ENCODE data around the gene ABCA10. TPM values are rescaled to one million over a fixed set of nuclear protein-coding genes. Genes with fewer than 3 reads are reported as not detected.
"Not testable (repeated sequence)": the region's sequence is repeated elsewhere in the genome, so short reads cannot be mapped to it uniquely, and the experiment has no call there.

Gene ABCA10
- polyA plus RNA-seq, 1 donor: 3.9 TPM

DNA sequence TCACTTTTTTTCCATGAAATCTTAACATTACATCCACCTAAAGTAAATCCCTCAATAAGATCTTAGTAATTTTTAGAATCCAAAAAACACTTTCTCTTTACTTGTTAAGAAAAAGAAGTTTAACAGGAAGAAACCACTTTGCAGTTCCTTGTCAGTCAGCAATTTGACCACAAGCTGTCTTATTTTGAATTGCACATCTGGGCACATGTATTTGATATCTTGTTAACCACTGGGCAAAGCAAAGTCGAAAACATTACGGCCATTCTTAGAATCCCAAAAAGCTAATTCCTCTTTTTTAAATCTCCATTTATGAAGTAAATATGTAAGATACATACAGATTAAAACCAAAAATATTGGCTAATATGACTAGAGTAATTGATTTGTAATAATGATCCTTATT, 1.1 kb downstream of the ABCA10 start:
- no peak for DNase-seq

DNA sequence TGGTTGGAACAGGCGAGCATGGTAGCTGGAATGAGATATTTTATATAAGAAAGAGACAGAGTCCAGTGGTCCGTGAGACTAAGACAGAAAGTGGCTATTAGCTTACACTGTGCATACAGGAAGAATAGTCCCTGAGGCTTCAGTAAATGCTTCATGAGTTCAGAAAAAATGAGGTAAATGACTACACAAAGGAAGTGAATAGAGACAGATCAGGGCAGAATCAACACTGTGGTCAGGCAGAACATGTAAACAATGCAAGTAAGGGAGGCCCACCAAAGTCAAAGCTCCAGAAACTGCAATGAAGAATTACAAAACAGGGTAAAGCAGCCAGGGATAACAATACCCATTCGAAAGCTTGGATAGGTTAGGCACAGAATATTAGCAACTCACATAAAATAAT, 4.8 kb downstream of the ABCA10 start:
- peak; percentile 15 for DNase-seq

DNA sequence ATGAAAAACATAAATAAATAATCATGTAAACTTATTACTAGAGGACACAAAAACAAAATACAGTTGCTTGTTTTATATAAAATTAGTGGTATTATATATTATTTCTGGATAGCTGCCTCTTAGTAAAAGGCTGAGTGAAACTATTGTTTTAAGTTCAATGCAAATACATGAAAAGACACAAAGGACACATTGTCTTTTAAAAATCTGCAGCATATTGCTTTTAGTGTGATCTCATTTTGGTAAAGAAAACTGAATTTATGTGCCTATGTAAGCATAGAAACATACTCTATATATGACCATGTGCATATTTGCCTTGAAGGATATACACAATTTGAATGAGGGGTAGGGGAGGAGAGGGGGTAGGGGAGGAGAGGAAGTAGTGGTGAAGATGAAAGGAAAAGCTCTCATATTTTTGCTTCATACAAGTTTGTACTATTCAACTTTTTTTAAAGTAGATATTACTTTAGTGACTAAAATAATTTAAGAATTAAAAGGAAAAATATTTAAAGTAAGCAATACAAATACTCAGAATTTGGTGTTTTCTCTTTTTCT, 5.8 kb downstream of the ABCA10 start:
- no peak for DNase-seq

DNA sequence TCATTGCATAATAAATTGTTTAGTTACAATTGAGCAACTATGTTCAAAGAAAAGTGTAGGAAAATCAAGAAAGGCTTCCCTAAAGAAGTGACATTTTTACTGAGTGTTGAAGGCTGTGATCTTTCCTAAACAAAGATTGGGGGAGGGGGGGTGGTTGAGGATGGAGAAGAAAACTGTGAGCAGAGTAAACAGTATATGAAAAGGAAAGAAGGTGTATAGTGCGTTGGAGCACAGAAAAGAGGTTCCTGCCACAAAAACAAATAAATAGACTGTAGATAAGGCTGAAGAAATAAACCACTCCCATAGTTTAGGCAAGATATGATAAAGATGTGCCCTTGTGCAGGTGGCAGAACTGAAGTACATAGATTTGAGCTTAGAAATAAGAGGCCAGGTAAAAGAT, 8.5 kb downstream of the ABCA10 start:
- no peak for DNase-seq

DNA sequence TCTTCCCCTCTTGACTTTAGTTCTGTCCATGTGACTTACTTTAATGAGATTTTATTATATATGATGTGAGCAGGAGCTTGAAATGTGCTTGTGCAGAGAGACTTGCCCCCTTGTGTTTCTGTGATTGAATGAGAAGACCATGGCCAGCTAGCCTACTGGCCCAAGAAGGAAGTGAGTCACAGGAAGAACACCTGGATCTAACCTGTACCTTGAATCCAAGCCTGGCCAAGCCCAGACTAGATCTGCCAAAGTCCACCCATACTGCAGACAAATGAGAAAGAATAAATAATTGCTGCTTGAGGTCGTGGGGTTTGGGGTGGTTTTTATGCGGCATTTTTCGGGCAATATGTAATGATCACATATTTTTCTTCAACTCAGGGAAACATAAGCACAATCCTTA, 9.6 kb downstream of the ABCA10 start:
- DNase-seq: no peak

DNA sequence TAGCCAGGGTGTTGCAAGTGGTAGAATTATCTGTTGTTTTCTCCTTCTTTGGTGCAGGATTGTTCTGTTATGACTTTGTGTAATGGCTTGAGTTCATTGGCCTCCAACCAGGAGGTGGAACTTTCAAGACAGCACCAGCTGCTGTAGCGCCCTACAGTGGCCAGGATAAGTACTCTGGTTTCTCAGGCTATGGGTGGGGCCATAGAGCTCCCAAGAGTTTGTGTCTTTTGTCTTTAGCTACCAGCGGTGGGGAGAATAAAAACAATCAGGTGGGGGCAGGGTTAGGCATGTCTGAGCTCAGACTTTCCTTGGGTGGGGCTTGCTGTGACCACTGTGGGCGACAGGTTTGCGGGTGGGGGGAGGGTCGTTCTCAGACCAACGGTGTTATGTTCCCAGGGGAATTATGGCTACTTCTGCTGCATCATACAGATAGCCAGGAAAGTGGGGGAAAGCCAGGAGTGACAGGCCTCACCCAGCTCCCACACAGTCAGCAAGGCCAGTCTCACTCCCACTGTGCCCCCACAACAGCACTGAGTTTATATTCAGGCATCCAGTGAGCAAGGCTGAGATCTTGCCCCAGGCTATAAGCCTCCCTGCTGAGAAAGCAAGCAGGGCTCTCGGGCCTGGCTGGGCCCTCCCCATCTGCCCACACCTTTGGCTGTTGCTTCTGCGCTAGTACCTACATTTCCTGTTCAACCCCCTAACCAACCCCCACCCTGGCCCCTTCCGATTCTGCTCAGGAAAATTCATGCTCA, 15.4 kb downstream of the ABCA10 start:
- no peak for DNase-seq

DNA sequence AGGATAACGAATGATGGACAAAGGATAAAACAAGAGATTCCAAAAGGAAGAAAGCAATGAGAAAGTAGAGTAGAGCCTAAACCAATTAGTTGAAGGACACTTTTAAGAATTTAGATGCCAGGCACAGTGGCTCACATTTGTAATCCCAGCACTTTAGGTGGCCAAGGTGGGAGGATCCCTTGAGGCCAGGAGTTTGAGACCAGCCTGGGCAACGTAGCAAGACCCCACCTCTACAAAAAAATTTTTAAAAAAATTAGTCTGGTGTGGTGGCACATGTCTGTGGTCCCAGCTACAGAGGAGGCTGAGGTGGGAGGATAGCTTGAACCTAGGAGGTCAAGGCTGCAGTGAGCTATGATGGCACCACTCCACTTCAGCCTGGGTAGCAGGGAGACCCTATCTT, 20.0 kb downstream of the ABCA10 start:
- DNase-seq: no peak

DNA sequence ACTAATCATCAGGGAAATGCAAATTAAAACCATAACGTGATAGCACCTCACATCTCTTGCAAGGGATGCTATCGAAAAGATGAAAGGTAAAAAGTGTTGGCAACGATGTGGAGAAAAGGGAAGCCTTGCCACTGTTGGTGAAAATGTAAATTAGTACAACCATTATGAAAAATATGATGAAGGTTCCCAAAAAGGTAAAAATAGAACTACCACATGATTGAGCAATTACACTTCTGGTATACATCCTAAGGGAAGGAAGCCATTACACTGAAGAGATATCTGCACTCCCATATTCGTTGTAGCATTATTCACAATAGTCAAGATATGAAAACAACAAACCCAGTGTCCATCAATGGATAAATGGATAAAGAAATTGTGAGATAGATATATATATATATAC, 21.5 kb downstream of the ABCA10 start:
- no peak for DNase-seq

DNA sequence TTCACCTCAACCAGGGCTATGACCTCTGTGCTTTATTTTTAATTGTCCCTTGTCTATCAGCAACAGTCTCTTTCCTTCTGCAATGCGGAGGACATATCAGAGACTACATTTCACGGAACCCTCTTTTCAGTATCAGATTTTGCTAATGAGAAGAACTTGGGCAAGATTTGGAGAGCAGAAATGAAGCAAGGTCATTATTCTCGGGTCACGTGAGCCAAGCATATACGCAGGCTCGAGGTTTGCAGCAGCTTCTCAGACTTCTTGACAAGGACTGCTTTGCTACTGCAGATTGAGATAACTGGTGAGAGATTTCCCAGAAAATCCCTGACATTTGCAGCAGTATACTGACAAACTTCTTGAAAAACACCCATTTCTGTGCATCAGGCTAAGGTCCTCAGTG, 30.4 kb downstream of the ABCA10 start:
- no peak for DNase-seq

DNA sequence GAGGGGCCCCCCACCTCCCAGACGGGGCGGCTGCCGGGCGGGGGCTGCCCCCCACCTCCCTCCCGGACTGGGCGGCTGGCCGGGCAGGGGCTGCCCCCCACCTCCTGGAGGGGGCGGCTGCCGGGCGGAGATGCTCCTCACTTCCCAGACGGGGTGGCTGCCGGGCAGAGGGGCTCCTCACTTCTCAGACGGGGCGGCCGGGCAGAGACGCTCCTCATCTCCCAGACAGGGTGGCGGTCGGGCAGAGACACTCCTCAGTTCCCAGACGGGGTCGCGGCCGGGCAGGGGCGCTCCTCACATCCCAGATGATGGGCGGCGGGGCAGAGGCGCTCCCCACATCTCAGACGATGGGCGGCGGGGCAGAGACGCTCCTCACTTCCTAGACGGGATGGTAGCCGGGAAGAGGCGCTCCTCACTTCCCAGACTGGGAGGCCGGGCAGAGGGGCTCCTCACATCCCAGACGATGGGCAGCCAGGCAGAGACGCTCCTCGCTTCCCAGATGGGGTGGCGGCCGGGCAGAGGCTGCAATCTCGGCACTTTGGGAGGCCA, 32.4 kb downstream of the ABCA10 start:
- not testable (repeated sequence) for DNase-seq

DNA sequence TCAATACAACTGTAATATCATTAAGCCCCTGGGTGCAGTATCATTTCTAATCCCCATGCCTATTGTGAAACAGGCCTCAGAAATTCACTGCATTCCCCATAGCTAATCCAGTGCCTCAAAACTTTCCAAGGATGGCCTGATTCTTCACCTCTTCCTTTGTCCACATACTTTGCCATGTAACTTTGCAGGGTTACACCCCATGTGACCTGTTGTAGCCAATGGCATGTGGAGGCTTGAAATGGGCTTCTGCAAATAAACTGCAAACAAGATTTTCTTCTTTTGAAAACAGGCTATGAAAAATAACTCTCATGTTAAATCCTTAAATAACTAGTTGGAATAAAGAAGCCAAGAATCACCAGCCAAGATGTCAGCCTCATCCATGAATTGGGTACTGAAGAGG, 35.9 kb downstream of the ABCA10 start:
- no peak for DNase-seq

DNA sequence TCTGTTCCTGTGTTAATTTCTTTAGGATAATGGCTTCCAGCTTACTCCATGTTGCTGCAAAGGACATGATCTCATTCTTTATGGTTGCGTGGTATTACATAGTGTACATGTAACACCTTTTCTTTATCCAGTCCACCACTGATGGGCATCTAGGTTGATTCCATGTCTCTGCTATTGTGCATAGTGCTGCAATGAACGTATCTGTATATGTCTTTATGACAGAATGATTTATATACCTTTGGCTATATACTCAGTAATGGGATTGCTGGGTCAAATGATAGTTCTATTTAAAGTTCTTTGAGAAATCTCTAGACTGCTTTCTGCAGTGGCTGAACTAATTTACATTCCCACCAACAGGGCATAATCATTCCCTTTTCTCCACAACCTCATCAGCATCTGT, 39.8 kb downstream of the ABCA10 start:
- no peak for DNase-seq

DNA sequence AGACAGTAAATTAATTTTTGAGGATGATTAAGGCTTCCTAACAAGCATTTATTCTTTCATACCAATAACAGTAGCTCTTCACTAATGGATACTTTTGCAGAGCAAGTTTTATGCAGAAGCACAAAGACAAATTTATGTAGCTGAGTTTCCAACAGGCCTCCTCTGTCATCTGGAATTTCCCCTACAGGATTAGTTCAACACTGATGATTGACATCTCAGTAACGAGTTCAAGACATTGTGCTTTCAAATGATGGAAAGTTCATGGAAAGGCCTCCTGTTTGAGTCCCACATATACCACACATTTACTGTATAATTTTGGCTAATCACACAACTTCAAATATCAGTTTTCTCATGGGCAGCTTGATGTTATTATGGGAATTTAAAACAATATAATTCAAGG, 40.6 kb downstream of the ABCA10 start:
- DNase-seq: no peak

DNA sequence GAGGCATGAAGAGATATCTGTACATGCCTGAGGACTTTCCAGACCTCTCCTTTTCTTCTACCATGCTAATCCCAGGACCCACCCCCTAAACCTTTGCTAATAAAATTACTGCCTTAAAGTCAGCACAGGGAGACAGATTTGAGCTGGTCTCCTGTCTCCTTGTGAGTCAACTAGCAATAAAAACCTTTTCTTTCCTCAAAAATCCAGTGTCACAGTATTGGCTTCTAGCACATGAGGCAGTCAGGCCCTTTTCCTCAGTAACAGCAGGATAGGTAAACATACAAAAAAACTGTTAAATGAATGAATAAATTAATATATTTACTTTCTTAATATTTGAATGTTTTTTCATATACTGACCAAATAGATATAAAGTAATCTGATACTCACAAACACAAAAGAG, 41.3 kb downstream of the ABCA10 start:
- DNase-seq: no peak

DNA sequence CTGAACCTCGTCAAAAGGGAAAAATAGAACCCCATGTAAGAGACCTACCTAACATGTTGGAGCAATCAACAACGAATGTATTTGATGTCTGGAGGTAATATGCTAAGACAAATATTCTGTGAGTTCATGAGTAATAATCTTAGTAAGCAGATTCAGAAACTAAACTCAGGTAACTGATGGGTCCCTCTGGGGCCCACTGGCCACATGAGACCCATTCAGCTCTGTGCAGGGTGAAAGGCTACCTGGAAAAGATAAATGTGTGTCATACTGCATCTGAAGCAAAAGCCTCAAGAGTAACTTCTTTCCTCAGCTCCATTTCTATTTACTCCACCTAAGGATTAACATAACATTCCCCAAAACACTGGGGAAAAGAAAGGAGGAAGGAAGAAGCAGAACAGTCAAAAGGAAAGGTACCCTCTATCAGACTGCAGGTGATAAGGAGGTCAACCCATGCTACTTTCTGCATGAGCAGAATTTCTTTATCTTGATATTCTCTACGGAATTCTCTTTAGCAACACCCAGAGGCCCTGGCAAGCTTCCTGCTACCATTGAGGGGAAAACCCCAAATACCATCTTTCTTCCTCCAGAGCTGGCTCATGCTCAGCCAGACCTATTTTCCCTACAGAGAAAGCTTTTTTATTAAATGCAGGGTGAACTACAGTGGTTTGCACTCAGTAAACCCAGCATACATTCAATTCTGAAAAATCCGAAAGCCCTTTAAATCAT, 49.2 kb downstream of the ABCA10 start:
- no peak for DNase-seq

DNA sequence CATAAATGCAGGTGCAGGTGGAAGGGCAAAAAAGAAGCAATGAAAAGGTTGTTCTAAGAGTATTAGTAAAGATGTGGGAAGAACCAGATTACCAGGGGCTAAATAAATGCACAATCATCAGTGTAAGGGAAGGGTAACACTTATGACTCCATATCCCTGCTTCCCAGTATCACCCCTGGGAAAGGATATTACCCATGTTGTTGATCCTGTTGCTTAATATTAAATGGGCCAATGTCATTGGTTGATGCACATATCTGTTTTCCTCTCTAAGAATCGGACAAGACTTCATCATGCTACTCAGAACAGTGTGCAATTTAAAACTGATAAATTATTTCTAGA, 52.2 kb downstream of the ABCA10 start:
- no peak for DNase-seq

DNA sequence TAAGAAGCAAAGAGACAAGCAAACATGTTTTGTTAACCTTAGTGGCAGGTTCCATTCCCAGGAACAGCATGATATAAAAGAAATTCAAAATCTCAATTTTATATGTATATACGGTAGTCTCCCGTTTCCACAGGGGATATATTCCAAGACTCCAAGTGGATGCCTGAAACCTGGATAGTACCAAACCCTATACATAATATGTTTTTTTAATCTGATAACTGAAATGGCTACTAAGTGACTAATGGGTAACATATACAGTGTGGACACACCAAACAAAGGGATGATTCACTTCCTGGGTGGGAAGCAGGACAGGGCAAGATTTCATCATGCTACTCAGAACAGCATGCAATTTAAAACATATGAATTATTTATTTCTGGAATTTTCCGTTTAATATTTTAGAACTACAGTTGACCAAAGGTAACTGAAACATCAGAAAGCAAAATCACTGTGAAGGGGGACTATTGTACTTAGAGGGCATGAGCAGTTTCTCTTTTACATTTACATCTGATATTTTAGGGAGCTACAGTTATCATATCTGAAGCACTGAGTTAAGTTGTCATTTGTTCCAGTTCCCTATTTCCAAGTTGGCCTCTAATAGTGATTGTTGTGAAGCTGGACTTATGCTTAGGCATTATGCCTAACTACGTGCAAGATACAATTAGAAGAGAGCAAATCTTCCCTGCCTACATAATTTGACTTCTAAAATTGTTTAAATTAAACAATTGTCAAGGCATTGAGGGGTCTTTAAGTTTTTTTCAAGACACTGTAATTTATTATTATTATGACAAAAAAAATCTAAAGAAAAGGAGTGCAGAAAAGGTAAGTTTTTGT, 52.8 kb downstream of the ABCA10 start:
- DNase-seq: no peak

DNA sequence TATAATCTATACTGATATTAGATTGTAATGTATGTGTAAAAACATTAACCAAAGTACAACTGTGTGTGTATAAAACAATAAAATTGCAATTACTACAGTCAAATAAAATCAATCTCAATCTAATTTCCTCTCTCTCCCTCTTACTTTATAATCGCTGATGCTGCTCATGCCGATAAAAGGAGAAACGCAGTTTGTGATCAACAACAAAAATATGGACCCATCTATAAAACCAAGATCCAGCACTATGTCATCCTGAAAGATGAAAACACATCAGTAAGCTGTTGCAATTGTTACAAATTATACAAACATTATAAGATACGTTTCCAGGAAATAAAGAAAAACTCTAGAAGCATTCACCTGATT, 53.4 kb downstream of the ABCA10 start:
- DNase-seq: no peak

DNA sequence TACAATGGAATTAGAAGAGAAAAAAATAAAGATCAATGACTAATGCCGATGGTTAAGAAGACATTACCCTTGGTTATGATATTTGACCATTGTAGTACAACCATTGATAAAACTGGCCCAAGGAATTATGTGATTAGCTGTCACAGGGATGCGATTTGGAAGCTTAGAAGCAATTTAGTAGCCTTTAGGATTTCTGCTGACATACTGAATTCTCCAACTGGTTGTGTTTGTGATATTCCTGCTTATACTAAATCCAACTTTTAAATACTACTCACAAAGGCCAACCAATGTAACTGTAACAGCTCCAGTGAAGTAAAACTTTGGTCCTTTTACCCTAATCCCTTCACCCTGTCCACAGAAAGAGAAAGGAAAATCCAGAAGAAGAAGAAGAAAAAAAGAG, 55.5 kb downstream of the ABCA10 start:
- no peak for DNase-seq

DNA sequence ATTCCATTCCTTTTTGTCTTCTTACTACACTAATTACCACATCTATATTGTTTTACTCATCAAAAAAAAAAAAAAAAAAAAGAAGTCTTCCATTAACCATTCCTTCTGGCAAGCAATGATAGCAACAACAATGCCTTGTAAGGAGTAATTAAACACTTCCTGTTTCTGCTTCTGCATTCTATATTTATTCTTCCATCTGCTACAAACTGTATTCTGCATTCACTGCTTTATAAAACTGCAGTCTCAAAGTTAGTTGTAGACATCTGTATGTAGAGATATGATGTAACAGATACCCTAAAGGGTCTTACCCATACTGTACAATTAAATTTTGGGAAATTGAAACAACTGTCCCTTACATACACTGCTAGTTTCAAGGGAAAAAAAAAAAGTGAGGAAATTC, 58.2 kb downstream of the ABCA10 start:
- no peak for DNase-seq

DNA sequence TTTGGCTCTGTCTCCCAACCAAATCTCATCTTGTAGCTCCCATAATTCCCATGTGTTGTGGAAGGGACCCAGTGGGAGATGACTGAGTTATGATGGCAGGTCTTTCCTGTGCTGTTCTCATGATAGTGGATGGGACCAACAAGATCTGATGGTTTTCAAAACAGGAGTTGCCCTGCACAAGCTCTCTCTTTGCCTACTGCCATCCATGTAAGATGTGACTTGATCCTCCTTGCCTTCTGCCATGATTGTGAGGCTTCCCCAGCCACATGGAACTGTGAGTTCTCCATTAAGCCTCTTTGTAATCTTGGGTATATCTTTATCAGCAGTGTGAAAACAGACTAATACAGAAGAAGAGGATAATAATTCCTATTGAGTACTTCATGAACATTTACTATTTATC, 60.0 kb downstream of the ABCA10 start:
- not testable (repeated sequence) for DNase-seq

DNA sequence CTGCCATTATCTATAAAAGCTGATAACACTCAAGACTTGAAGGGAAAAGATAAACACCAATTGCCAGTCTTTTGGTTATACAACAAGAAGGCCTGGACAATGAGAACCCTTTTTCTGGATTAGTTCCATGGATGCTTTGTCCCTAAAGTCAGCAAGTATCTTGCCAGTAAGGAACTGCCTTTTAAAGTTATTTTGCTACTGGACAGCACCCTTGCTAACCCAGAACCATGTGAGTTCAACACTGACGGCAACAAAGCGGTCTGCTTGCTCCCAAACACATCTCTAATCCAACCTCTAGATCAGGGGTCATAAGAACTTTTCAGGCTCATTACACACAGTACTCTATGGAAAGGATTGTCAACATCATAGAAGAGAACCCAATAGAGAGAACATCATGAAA, 61.7 kb downstream of the ABCA10 start:
- DNase-seq: no peak

DNA sequence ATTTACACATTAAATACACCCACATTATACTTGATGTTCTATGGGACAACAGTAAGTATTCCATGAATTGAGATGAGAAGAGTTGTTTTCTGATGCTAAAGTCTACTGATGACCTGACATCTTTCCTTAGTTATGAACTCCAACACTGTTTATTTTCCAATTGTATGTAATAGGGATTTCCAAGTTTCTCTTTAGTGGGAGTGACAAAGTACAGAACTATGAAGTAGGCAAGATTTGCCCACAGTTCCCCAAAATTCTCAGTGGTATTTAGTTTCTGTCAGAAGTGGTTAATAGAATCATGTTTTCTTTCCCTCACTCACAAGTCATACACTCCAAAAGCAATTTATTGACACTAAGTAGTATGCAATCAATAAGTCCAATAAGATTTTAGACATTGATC, 64.4 kb downstream of the ABCA10 start:
- no peak for DNase-seq

Measured in left kidney (tissue), 2 donors.